Measurements from ENCODE around the gene SUV39H1.
A peak's percentile ranks its signal among the peaks of the same experiment; 100 is the strongest.
"Not testable (repeated sequence)": the region's sequence is repeated elsewhere in the genome, so short reads cannot be mapped to it uniquely, and the experiment has no call there.

The SUV39H1 gene

DNA sequence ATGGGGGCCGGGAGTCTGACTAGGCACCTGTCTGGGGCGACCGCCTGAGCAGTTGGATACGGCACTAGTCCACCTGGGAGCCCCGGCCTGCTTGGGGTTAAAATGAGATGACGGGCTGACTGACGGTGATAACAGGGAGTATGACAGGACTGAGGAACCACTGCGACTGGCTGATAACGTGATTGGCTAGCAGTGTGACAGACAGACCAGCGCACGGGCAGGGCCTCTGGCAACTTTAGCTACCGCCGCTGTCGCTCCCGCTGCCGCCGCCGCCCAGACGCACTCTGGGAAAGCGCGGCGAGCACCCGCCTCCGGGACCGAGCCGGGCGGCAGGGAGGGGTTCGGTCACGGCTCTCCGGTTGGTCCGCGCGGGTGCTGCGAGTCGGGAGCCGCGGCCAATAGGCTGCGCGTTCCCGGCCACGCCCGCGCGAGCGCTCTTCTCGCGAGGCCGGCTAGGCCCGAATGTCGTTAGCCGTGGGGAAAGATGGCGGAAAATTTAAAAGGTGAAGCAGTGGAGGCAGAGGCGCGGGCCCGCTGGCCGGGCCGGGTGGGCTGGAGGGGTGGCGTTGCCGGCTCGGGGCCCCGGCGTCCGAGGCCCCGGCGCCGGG lies at the start of gene SUV39H1:
SUV39H1 (plus strand) TSS at position 434 of the 608 bp plus-strand sequence; CDS start at position 485, 51 bp downstream.
- peak within 1 kb of the TSS; percentile 97 for H3K27ac Mint-ChIP-seq
- H3K36me3 Mint-ChIP-seq (ENCODE audit: low read depth) = peaks cover 24% of the 10 kb centered on the region
- no peaks in the 10 kb centered on the region for H3K27me3 Mint-ChIP-seq
- H3K4me1 Mint-ChIP-seq (ENCODE audit: low read depth) = peaks cover 27% of the 10 kb centered on the region
- H3K9me3 Mint-ChIP-seq = no peaks in the 10 kb centered on the region
- peak within 1 kb of the TSS; percentile 93 for H3K4me3 Mint-ChIP-seq

DNA sequence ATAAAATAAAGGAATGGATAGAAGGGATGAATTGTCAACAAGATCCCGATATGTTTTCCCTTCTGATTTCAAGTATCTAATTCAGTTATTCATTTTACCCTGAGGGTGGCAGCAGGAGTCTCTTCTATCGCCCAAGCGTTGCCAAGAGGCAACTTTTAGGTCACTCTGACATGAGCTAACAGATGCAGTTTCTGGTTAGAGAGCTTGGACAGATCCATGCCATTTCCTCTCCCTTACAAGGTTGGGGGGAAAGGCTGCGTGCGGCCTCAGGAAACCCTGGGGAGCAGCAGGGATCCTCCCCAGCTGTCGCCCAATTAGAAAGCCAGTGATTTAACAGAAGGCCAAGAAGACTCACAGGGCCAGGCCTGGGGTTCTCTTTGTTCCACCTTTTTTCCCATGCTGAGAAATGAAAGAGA lies 48.2 kb upstream of the SUV39H1 start:
- Mint-ChIP-seq H3K9me3 (no peaks in the 10 kb centered on the region), H3K4me1 (ENCODE audit: low read depth) (peaks cover 4% of the 10 kb centered on the region), H3K4me3 (no peak overlapping the region), H3K27me3 (no peaks in the 10 kb centered on the region), H3K36me3 (ENCODE audit: low read depth) (no peaks in the 10 kb centered on the region), H3K27ac (no peak overlapping the region)

DNA sequence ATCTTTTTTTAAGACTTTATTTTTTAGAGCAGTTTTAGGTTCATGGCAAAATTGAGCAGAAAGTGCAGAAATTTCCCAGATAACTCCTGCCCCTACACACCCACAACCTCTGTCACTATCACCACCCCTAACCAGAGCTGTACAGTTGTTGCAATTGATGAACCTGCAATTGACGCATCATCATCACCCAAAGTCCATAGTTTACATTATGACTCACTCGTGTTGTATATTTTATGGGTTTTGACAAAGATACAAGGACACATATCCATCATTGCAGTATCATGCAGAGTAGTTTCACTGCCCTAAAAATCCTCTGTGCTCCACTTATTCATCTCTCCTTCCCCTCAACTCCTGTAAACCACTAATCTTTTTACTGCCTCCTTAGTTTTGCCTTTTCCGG lies 47.4 kb upstream of the SUV39H1 start:
- H3K4me3 Mint-ChIP-seq = no peak overlapping the region
- no peak overlapping the region for H3K27ac Mint-ChIP-seq
- no peaks in the 10 kb centered on the region for H3K36me3 Mint-ChIP-seq (ENCODE audit: low read depth)
- H3K4me1 Mint-ChIP-seq (ENCODE audit: low read depth) = peaks cover 4% of the 10 kb centered on the region
- H3K9me3 Mint-ChIP-seq = no peaks in the 10 kb centered on the region
- no peaks in the 10 kb centered on the region for H3K27me3 Mint-ChIP-seq

- H3K9me3 Mint-ChIP-seq; H3K4me3 Mint-ChIP-seq; H3K27me3 Mint-ChIP-seq; H3K27ac Mint-ChIP-seq; H3K36me3 Mint-ChIP-seq (ENCODE audit: low read depth); H3K4me1 Mint-ChIP-seq (ENCODE audit: low read depth): not testable (repeated sequence)
These were observed 44.4 kb upstream of the SUV39H1 start for GRCh38 chrX:48652055-48652579.

DNA sequence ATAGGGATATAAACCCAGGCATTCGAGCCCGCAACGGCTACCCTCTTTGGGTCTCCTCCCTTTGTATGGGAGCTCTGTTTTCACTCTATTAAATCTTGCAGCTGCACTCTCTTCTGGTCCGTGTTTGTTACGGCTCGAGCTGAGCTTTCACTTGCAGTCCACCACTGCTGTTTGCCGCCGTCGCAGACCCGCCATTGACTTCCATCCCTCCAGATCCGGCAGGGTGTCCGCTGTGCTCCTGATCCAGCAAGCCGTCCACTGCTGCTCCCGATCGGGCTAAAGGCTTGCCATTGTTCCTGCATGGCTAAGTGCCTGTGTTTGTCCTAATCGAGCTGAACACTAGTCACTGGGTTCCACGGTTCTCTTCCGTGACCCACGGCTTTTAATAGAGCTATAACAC lies 41.8 kb upstream of the SUV39H1 start:
- H3K27ac Mint-ChIP-seq, H3K27me3 Mint-ChIP-seq: not testable (repeated sequence)

GRCh38 chrX:48659686-48660085 lies 36.8 kb upstream of the SUV39H1 start:
- H3K4me3 Mint-ChIP-seq; H3K27ac Mint-ChIP-seq; H3K36me3 Mint-ChIP-seq (ENCODE audit: low read depth); H3K27me3 Mint-ChIP-seq; H3K4me1 Mint-ChIP-seq (ENCODE audit: low read depth); H3K9me3 Mint-ChIP-seq: not testable (repeated sequence)

More for the DNA sequence above, 41.8 kb upstream of the SUV39H1 start:
- H3K9me3 Mint-ChIP-seq; H3K4me1 Mint-ChIP-seq (ENCODE audit: low read depth); H3K4me3 Mint-ChIP-seq; H3K36me3 Mint-ChIP-seq (ENCODE audit: low read depth): not testable (repeated sequence)

GRCh38 chrX:48663241-48663640 lies 33.3 kb upstream of the SUV39H1 start:
- H3K36me3 Mint-ChIP-seq (ENCODE audit: low read depth) = no peaks in the 10 kb centered on the region
- no peaks in the 10 kb centered on the region for H3K9me3 Mint-ChIP-seq
- no peak overlapping the region for H3K4me3 Mint-ChIP-seq
- no peaks in the 10 kb centered on the region for H3K27me3 Mint-ChIP-seq
- peaks cover 4% of the 10 kb centered on the region for H3K4me1 Mint-ChIP-seq (ENCODE audit: low read depth)
- H3K27ac Mint-ChIP-seq = no peak overlapping the region

DNA sequence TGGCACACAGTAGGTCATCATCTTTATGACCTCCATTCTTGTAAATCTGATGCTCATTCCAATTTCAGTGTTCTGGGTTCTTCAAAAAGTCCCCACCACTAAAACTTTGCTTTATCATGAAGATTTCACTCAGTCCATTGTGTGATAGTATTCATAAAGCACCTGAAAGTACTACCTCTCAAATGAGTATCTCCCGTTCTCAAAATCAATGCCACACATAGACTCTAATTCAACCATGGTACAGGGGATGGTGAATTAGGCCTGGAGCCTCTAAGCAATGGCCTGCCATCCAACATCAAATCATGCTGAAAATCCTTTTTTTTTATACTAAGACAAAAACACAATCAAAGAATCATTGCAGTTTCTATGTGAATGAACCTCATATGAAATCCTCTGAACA lies 32.4 kb upstream of the SUV39H1 start:
- Mint-ChIP-seq H3K36me3 (ENCODE audit: low read depth) (no peaks in the 10 kb centered on the region), H3K4me1 (ENCODE audit: low read depth) (peaks cover 4% of the 10 kb centered on the region), H3K27ac (no peak overlapping the region), H3K9me3 (no peaks in the 10 kb centered on the region), H3K4me3 (no peak overlapping the region), H3K27me3 (no peaks in the 10 kb centered on the region)

- H3K9me3 Mint-ChIP-seq = no peaks in the 10 kb centered on the region
- no peak overlapping the region for H3K27ac Mint-ChIP-seq
- no peaks in the 10 kb centered on the region for H3K27me3 Mint-ChIP-seq
- H3K4me3 Mint-ChIP-seq = no peak overlapping the region
- H3K36me3 Mint-ChIP-seq (ENCODE audit: low read depth) = no peaks in the 10 kb centered on the region
- peaks cover 2% of the 10 kb centered on the region for H3K4me1 Mint-ChIP-seq (ENCODE audit: low read depth)
These were observed 30.5 kb upstream of the SUV39H1 start for GRCh38 chrX:48665991-48666390.

DNA sequence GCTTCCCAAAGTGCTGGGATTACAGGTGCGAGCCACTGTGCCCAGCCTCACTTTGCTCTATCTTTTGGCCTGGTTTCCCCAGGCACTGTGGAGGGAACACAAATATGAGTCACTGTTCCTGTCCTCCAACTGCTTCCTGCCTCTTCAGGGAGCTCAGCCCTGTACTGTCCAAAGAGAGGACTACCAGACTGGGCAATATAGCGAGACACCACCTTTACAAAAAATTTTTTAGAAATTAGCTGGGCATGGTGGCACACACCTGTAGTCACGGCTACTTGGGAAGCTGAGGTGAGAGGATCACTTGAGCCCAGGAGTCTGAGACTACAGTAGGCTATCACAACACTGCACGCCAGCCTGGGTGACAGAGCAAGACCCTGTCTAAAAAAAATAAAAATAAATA lies 29.9 kb upstream of the SUV39H1 start:
- Mint-ChIP-seq H3K27me3 (no peaks in the 10 kb centered on the region), H3K4me1 (ENCODE audit: low read depth) (no peaks in the 10 kb centered on the region), H3K4me3 (no peak overlapping the region), H3K27ac (no peak overlapping the region), H3K36me3 (ENCODE audit: low read depth) (no peaks in the 10 kb centered on the region), H3K9me3 (no peaks in the 10 kb centered on the region)

- H3K27me3 Mint-ChIP-seq = no peaks in the 10 kb centered on the region
- H3K4me1 Mint-ChIP-seq (ENCODE audit: low read depth) = no peaks in the 10 kb centered on the region
- no peak overlapping the region for H3K4me3 Mint-ChIP-seq
- H3K9me3 Mint-ChIP-seq = no peaks in the 10 kb centered on the region
- no peak overlapping the region for H3K27ac Mint-ChIP-seq
- H3K36me3 Mint-ChIP-seq (ENCODE audit: low read depth) = no peaks in the 10 kb centered on the region
These were observed 29.0 kb upstream of the SUV39H1 start for GRCh38 chrX:48667509-48667908.

- H3K4me3 Mint-ChIP-seq; H3K9me3 Mint-ChIP-seq; H3K27me3 Mint-ChIP-seq; H3K36me3 Mint-ChIP-seq (ENCODE audit: low read depth); H3K27ac Mint-ChIP-seq; H3K4me1 Mint-ChIP-seq (ENCODE audit: low read depth): not testable (repeated sequence)
These were observed 28.3 kb upstream of the SUV39H1 start for GRCh38 chrX:48668187-48668586.

GRCh38 chrX:48676106-48676892 lies 20.2 kb upstream of the SUV39H1 start:
- no peaks in the 10 kb centered on the region for H3K9me3 Mint-ChIP-seq
- no peaks in the 10 kb centered on the region for H3K27me3 Mint-ChIP-seq
- H3K4me3 Mint-ChIP-seq = peak overlapping the region; percentile 89
- H3K27ac Mint-ChIP-seq = peak overlapping the region; percentile 91
- no peaks in the 10 kb centered on the region for H3K36me3 Mint-ChIP-seq (ENCODE audit: low read depth)
- peaks cover 28% of the 10 kb centered on the region for H3K4me1 Mint-ChIP-seq (ENCODE audit: low read depth)

- peak overlapping the region; percentile 89 for H3K4me3 Mint-ChIP-seq
- H3K4me1 Mint-ChIP-seq (ENCODE audit: low read depth) = peaks cover 28% of the 10 kb centered on the region
- peak overlapping the region; percentile 90 for H3K27ac Mint-ChIP-seq
These were observed 19.7 kb upstream of the SUV39H1 start for GRCh38 chrX:48676893-48677270.

DNA sequence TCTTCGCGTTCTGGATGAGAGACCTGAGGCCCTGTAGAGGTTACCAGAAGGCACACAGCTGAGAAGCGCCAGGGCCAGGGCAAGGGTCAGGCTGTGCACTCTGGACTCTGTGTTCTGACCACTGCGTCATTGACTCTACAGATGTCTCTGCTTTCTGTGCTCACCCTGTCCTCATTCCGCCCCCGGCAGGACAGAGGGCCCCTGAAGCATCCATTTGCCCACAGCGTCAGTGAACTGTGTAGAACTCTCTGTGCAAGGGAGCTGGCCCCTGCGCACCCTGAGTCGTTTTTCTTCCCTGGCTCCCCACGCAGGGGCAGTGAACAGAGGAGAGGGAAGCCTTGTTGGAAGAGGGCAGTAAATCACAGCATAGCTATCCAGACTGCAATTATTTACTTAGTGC lies 19.0 kb upstream of the SUV39H1 start:
- Mint-ChIP-seq H3K27me3 (no peaks in the 10 kb centered on the region), H3K9me3 (no peaks in the 10 kb centered on the region), H3K36me3 (ENCODE audit: low read depth) (no peaks in the 10 kb centered on the region), H3K27ac (peak overlapping the region; percentile 90), H3K4me1 (ENCODE audit: low read depth) (peaks cover 33% of the 10 kb centered on the region), H3K4me3 (peak overlapping the region; percentile 89)

More at GRCh38 chrX:48676893-48677270, 19.7 kb upstream of the SUV39H1 start:
- no peaks in the 10 kb centered on the region for H3K27me3 Mint-ChIP-seq
- no peaks in the 10 kb centered on the region for H3K9me3 Mint-ChIP-seq
- H3K36me3 Mint-ChIP-seq (ENCODE audit: low read depth) = no peaks in the 10 kb centered on the region
